ENCODE data around the gene IFT43.
A peak's percentile ranks its signal among the peaks of the same experiment; 100 is the strongest.

Gene IFT43
- total RNA-seq, result 2.7 to 9.8 (median 8.3) reads per million in 9 experiments

GRCh38 chr14:75985618-75986438 is at the start of gene IFT43:
Gene IFT43 (plus strand): TSS chr14:75985763. CDS start chr14:75985787, 24 bp downstream.
- DNase-seq (peak; percentile 88 to 92 (median 92)), ATAC-seq (replicated peaks) (peak; percentile 73)
- H3K4me3 Mint-ChIP-seq, result peak within 1 kb of the TSS; percentile 87 to 90
- no peaks in the 10 kb centered on the region for H3K27me3 Mint-ChIP-seq
- peaks cover 17% of the 10 kb centered on the region for H3K36me3 Mint-ChIP-seq (ENCODE audit: insufficient read depth)
- peak within 1 kb of the TSS; percentile 95 to 96 for H3K27ac Mint-ChIP-seq
- H3K9me3 Mint-ChIP-seq, result no peaks in the 10 kb centered on the region
- H3K4me1 Mint-ChIP-seq (ENCODE audit: low read depth in 2 of 2), result peaks cover 21 to 23% of the 10 kb centered on the region in 2 donors

- Mint-ChIP-seq H3K9me3 (no peaks in the 10 kb centered on the region), H3K27me3 (no peaks in the 10 kb centered on the region), H3K4me1 (ENCODE audit: low read depth in 2 of 2) (no peaks in the 10 kb centered on the region), H3K36me3 (ENCODE audit: insufficient read depth) (no peaks in the 10 kb centered on the region), H3K4me3 (no peak overlapping the region), H3K27ac (no peak overlapping the region)
- no peak for ATAC-seq (replicated peaks)
- DNase-seq, result no peak
Observed at GRCh38 chr14:75939200-75939599, 46.4 kb upstream of the IFT43 start.

GRCh38 chr14:75941030-75941429 is 44.5 kb upstream of the IFT43 start:
- no peaks in the 10 kb centered on the region for H3K9me3 Mint-ChIP-seq

GRCh38 chr14:75944607-75945241 is 40.8 kb upstream of the IFT43 start:
- no peak for ATAC-seq (replicated peaks)
- DNase-seq, result no peak
- Mint-ChIP-seq H3K27ac (no peak overlapping the region), H3K36me3 (ENCODE audit: insufficient read depth) (no peaks in the 10 kb centered on the region), H3K9me3 (no peaks in the 10 kb centered on the region), H3K4me3 (no peak overlapping the region), H3K4me1 (ENCODE audit: low read depth in 2 of 2) (no peaks in the 10 kb centered on the region), H3K27me3 (no peaks in the 10 kb centered on the region)

More at GRCh38 chr14:75941030-75941429, 44.5 kb upstream of the IFT43 start:
- H3K36me3 Mint-ChIP-seq (ENCODE audit: insufficient read depth), result no peaks in the 10 kb centered on the region
- no peak for DNase-seq
- no peak overlapping the region for H3K4me3 Mint-ChIP-seq
- no peaks in the 10 kb centered on the region for H3K4me1 Mint-ChIP-seq (ENCODE audit: low read depth in 2 of 2)
- no peak for ATAC-seq (replicated peaks)
- no peaks in the 10 kb centered on the region for H3K27me3 Mint-ChIP-seq
- H3K27ac Mint-ChIP-seq, result no peak overlapping the region

DNA sequence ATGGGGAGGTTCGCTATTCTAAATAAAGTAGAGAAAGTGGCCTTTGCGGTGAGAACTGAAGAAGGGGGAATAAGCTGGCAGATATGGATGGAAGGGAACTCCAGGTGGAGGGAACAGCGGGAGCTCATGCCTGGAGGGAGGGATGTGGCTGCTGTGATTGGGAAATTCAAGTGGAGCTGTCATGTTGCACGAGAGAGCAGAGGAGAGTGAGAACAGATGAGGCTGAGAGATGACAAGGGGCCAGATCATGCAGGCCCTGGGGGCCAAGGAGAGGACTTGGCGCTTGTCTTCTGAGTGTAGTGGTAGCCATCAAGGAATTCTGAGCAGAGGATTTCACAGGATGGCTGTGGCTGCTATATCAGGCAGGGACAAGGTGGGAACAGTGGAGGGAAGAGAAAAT is 38.8 kb upstream of the IFT43 start:
- Mint-ChIP-seq H3K9me3 (peaks cover 0 to under 1% of the 10 kb centered on the region in 2 donors), H3K4me3 (no peak overlapping the region), H3K27ac (no peak overlapping the region), H3K4me1 (ENCODE audit: low read depth in 2 of 2) (no peaks in the 10 kb centered on the region), H3K36me3 (ENCODE audit: insufficient read depth) (no peaks in the 10 kb centered on the region), H3K27me3 (no peaks in the 10 kb centered on the region)
- ATAC-seq (replicated peaks) (no peak), DNase-seq (no peak)

GRCh38 chr14:75952489-75952888 is 33.1 kb upstream of the IFT43 start:
- ATAC-seq (replicated peaks) (no peak), DNase-seq (no peak)
- Mint-ChIP-seq H3K27ac (no peak overlapping the region), H3K9me3 (peaks cover 3 to 8% of the 10 kb centered on the region in 2 donors), H3K4me1 (ENCODE audit: low read depth in 2 of 2) (no peaks in the 10 kb centered on the region), H3K36me3 (ENCODE audit: insufficient read depth) (no peaks in the 10 kb centered on the region), H3K4me3 (no peak overlapping the region), H3K27me3 (no peaks in the 10 kb centered on the region)

DNA sequence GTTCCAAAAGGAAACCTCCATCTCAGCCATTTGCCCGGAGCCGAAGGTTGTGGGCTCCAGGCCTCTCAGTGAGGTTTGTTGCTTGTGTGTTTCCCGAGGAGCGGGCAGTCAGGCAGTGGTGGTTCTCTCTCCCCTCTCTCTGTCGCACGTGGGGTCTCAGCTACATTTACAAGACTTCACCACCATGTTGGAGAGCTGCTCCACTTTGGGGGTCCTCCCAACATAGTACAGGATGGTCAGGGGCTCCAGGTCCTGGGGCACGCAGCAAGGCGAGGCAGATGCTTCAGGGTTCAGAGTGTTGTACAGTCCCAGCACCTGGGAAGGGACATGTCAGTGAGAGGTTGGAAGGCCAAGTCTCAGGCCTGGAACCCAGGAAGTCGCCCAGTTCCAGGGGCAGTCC is 26.5 kb upstream of the IFT43 start:
- ATAC-seq (replicated peaks), result no peak
- no peak for DNase-seq
- Mint-ChIP-seq H3K27ac (no peak overlapping the region), H3K9me3 (no peaks in the 10 kb centered on the region), H3K36me3 (ENCODE audit: insufficient read depth) (peaks cover 12% of the 10 kb centered on the region), H3K4me1 (ENCODE audit: low read depth in 2 of 2) (no peaks in the 10 kb centered on the region), H3K4me3 (no peak overlapping the region), H3K27me3 (no peaks in the 10 kb centered on the region)

DNA sequence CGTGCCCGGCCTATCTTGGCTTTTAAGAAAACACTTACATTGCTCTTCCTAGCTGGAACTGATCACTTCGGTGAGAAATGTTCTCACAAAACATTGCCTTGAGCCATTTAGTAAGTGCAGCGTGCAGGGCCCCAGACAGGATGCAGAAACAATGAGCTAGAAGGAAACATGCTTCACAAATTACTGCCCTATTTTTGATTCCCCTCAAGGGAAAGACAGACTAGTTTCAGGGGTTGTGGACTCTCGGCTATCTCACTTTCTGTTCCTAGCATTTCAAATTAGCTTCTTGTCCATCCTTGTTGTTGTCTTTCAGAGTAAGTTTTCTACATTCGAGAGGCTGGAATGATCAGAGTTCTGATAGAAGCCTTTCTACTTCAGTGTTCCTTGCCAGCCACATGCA is 25.3 kb upstream of the IFT43 start:
- ATAC-seq (replicated peaks) (no peak), DNase-seq (no peak)
- no peaks in the 10 kb centered on the region for H3K27me3 Mint-ChIP-seq
- H3K4me3 Mint-ChIP-seq, result no peak overlapping the region
- H3K36me3 Mint-ChIP-seq (ENCODE audit: insufficient read depth), result peaks cover 12% of the 10 kb centered on the region
- no peaks in the 10 kb centered on the region for H3K4me1 Mint-ChIP-seq (ENCODE audit: low read depth in 2 of 2)
- no peaks in the 10 kb centered on the region for H3K9me3 Mint-ChIP-seq
- peak overlapping the region in 1 of 2 donors; percentile 44 for H3K27ac Mint-ChIP-seq

DNA sequence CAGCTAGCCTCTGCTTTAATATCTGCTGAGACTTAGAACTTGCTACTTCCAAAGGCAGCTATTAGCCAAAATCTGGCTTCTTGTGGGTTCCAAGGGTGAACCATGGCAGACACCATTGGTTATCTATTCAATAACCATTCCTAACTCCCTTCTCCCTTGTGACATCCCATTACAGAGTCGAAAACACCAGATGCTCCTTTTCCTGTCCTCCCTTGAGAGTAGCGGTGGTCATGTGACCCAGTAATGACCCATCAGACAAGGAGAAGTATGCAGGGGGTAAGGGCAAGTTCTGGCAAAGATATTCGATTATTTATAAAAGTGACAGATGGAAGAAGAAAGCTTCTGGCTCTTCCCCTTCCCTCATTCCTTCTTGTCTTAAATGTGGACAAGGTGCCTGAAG is 23.9 kb upstream of the IFT43 start:
- H3K9me3 Mint-ChIP-seq, result no peaks in the 10 kb centered on the region
- ATAC-seq (replicated peaks) (no peak), DNase-seq (no peak)
- no peak overlapping the region for H3K4me3 Mint-ChIP-seq
- no peaks in the 10 kb centered on the region for H3K27me3 Mint-ChIP-seq
- no peaks in the 10 kb centered on the region for H3K4me1 Mint-ChIP-seq (ENCODE audit: low read depth in 2 of 2)
- peaks cover 12% of the 10 kb centered on the region for H3K36me3 Mint-ChIP-seq (ENCODE audit: insufficient read depth)
- H3K27ac Mint-ChIP-seq, result no peak overlapping the region

GRCh38 chr14:75967866-75968265 is 17.7 kb upstream of the IFT43 start:
- Mint-ChIP-seq H3K9me3 (no peaks in the 10 kb centered on the region), H3K27ac (no peak overlapping the region), H3K4me1 (ENCODE audit: low read depth in 2 of 2) (no peaks in the 10 kb centered on the region), H3K27me3 (no peaks in the 10 kb centered on the region), H3K36me3 (ENCODE audit: insufficient read depth) (no peaks in the 10 kb centered on the region), H3K4me3 (no peak overlapping the region)
- DNase-seq (no peak), ATAC-seq (replicated peaks) (no peak)

- Mint-ChIP-seq H3K36me3 (ENCODE audit: insufficient read depth) (no peaks in the 10 kb centered on the region), H3K27ac (no peak overlapping the region), H3K9me3 (no peaks in the 10 kb centered on the region), H3K27me3 (no peaks in the 10 kb centered on the region), H3K4me1 (ENCODE audit: low read depth in 2 of 2) (no peaks in the 10 kb centered on the region), H3K4me3 (no peak overlapping the region)
- no peak for ATAC-seq (replicated peaks)
- DNase-seq, result no peak
Observed at GRCh38 chr14:75968456-75968855, 17.1 kb upstream of the IFT43 start.

DNA sequence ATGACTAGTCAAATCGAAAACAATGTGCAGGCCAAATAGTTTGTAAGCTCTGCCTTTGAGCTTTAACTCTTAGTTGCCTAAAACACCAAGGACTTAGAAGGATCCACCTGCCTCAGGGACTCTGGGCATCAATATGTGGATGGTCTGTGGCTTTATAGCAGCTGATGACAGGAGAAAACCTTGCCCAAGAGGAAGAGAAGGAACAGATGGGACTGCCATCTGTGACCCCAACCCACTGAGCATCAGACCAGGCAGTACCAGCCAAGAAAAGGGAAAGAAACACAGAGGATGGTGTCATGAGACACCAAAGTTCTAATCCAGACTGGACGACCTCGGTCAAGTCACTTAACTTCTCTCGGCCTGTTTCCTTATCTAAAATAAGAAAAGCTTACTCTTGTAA is 16.4 kb upstream of the IFT43 start:
- Mint-ChIP-seq H3K9me3 (no peaks in the 10 kb centered on the region), H3K36me3 (ENCODE audit: insufficient read depth) (no peaks in the 10 kb centered on the region), H3K27me3 (no peaks in the 10 kb centered on the region), H3K27ac (no peak overlapping the region), H3K4me1 (ENCODE audit: low read depth in 2 of 2) (no peaks in the 10 kb centered on the region), H3K4me3 (no peak overlapping the region)
- DNase-seq (no peak), ATAC-seq (replicated peaks) (no peak)

DNA sequence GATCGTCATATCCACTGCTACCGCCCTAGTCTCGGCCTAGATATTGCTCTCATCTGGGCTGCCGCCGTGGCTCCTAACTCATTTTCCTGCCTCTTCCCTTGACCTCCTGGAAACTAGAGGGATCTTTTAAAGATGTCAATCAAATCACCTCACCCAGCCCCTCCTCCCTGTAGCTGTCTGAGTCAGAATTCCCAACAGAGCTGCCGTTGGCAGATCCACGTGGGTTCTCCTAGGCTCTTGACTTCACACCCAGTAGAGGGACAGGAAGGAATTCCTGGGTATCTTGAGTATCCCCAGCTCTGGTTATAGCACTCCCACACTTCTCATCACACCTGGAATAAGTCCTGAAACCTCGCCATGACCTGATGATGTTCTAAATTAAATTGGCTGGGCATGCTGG is 15.7 kb upstream of the IFT43 start:
- no peak overlapping the region for H3K4me3 Mint-ChIP-seq
- DNase-seq, result no peak
- no peaks in the 10 kb centered on the region for H3K27me3 Mint-ChIP-seq
- no peak overlapping the region for H3K27ac Mint-ChIP-seq
- no peaks in the 10 kb centered on the region for H3K9me3 Mint-ChIP-seq
- H3K36me3 Mint-ChIP-seq (ENCODE audit: insufficient read depth), result no peaks in the 10 kb centered on the region
- no peaks in the 10 kb centered on the region for H3K4me1 Mint-ChIP-seq (ENCODE audit: low read depth in 2 of 2)
- no peak for ATAC-seq (replicated peaks)

- no peaks in the 10 kb centered on the region for H3K4me1 Mint-ChIP-seq (ENCODE audit: low read depth in 2 of 2)
- ATAC-seq (replicated peaks) (no peak), DNase-seq (no peak)
- H3K9me3 Mint-ChIP-seq, result no peaks in the 10 kb centered on the region
- peak overlapping the region in 1 of 2 donors; percentile 42 for H3K27ac Mint-ChIP-seq
- no peaks in the 10 kb centered on the region for H3K27me3 Mint-ChIP-seq
- H3K4me3 Mint-ChIP-seq, result no peak overlapping the region
- H3K36me3 Mint-ChIP-seq (ENCODE audit: insufficient read depth), result no peaks in the 10 kb centered on the region
Observed at GRCh38 chr14:75970989-75971388, 14.6 kb upstream of the IFT43 start.
